HG03060 (cell line): ENCODE measurements around the gene PYROXD2.

Experiments
- ATAC-seq: cut with Tn5 transposase; IDR thresholded peaks from one replicate; pipeline ENCODE4 v1.9.1; 2021; ENCODE audit warnings: low read depth, moderate number of reproducible peaks; ENCODE audit not compliant: unreplicated experiment

The PYROXD2 gene

DNA sequence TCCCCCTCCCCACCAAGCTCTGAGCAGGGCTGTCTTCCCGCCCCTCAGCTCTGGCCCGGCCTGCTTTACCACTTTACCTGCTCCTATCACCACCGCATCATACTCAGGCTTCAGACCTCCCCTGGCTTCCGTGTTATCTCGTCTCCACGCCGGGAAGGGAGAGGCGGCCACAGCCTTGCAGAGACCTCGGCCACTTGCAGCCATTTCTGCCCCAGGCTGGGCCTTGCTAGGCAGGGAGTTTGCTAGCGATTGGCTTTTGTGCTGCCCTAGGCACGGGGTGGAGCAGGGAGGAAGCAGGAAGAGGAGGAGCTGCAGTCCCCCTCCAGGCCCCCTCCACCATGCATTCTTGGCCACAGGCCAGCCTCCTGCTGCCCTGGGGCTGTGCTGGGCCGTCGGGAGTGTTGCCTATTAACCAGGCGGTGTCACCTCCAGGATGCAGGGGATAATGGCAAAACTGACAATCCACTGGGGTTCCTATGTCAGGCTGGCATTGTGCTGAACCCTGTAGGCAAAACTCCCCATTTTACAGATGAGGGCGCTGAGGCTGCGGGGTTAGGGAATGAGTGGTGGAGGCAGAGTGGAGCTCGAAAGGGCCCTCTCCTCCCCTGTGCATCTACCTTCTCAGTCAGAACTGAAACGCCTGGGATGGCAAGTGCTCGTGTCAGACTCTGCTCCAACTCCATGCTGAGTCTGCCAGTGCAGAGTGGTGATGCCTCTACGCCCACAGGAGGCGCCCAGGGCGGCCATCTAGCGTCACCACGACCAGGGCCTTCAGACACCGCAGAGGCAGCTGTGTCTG lies at the start of gene PYROXD2:
Gene PYROXD2 (minus strand): TSS at position 251 of the 799 bp plus-strand sequence. CDS start 47 bp downstream, at position 204.
- ATAC-seq = no peak

DNA sequence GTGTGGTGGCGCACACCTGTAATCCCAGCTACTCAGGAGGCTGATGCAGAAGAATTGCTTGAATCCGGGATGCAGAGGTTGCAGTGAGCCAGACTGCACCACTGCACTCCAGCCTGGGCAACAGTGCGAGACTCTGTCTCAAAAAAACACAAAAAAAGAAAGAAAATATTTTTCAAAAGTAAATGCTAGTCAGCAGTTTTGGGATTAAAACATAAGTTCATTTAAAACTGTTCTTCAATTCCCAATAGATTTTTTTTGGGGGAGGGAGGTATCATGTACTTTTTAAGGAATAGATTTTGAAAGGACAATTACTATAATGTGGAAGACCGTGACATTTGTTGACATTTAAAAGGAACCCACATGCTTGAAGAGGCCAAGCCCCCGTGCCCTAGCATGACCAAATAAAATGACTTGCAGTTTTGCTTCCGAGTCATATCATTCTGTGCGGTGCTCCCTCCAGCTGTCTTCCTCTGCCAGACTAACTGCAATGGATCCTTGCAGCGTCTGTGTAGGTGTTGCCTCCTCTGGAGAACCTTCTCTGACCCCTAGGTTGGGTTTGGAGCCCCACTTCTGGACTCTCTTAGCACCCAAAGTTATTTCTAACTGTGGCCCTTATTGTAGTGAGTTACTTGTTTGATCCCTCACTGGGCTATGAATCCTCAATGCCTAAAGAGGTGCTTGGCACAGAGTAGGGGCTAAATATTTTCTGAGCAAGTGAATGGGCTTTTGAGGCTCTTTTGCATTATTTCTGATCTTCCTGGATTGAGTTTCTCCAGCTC lies 49.2 kb upstream of the PYROXD2 start:
- ATAC-seq = no peak

DNA sequence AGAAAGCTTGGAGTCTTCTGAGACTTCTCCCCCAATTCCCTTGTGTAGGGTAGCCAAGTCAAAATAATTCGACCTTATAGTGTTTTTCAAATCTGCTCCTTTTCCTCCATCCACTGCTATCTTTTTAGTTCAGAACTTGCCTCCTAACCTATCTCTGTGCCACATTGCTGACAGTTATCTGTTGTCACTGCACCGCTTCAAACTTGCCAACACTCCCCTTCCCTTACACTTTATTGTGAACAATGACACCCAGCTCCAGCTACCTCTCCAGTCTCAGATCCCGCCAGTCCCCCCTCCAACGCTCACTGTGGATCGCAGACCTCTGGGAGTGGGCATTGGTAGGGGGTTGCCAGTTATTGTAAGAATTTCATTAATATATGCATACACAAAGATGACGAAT lies 48.0 kb upstream of the PYROXD2 start:
- no peak for ATAC-seq

DNA sequence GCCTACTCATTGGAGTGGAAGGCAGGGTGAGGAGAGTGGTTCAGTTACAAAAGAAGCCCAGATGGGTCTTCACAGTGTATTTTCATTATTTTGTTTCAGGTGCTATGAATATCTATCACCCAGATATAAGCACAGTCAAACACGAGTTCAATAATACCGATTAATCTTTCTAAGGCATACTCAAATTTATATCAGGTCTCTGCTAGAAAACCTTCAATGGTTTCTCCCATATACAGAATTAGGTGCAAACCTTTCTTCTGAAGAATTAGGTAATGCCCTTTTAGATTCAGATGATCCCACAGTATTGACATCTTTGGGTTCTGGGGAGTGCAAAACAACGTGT lies 46.5 kb upstream of the PYROXD2 start:
- no peak for ATAC-seq

DNA sequence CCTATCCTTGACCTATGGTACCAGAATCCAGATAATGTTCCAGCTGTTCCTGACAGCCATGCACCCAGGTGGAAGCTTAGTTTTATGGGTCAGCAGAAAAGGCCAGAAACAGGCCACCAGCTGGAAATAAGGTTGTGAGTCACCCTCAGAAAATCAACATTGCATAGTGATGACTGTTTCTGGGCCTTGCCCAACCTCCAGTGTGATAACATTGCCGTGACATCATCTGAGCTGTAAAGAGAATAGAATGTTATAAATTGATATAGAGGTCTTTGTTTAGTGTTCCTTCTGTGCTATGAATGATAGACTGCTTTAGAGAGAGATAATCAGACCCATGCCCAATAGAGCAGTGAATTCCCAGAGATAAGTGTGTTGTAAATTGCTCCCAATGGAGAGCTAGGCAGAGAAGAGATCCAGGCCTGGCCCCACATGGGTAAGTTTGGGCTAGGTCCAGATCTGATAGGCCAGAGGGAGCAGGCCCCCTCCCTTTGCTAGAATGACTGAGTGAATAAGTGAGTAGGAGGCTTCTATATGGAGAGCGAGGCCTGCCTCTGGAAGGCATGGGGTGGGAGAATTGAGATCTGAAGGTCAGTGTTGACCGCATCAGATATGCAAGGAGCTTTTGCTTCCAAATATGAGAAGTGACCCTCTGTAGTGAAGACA lies 46.0 kb upstream of the PYROXD2 start:
- no peak for ATAC-seq

DNA sequence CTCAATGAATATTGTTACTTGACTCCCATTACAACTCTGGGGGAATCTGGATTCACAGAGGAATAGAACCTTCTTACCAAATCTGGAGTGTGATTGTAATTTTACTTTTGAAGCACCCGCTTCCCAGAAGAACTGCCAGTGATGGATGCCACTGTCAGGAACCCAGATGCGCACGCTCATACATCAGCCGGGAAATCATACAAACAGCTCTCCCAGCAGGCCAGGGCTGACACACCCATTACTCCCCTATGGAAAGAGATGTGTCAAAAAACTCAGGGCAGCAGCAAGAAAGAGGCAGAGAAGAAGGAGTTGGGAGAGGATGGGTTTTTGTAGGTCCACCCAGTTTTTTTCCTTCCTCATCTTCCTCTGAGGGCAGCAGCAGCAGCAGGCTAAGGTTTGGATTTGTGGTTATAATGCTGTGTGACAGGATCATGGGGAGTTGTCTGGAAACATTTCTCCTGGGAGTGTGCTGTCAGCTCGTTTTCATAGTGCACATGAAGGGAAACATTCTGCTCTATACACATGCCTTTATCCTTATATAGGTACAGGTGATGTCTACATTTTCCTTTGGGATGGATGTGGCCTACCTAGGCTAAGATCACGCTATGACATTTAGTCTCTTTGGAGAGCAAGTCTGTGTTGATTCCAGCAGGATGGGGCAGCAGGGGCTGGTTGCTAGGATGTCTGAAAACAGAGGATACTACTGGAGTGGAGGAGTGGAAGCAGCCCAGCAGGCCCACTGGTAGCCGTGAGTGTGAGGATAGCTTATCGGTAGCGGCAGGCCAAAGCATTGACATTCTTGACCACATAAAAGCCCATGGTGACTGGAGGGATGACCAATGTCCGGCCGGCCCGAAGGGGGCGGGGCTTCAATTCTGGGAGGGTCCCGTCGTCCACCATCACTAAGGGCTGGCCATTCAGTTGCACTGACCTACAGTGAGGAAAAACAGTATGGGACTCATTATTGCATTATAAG lies 44.1 kb upstream of the PYROXD2 start:
- no peak for ATAC-seq

DNA sequence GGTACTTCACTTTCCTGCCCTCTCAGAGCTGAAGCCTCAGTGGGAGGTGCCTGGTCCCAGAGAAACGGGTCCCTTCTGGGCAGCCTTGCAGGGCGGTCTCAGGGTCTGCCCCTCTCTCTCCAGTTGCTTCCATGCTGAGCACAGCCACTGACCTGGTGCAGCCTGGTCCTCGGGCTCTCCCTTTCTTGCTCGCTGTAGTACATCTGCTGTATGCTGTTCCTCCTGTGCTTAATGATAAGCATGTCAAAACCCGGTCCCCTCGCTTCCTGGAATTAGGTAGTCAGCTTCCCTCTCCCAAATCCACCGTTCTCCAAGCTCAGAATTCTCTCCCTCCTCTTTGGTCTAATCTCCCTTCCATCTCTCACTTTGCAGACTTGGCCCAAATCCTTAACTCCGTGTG lies 42.7 kb upstream of the PYROXD2 start:
- no peak for ATAC-seq

DNA sequence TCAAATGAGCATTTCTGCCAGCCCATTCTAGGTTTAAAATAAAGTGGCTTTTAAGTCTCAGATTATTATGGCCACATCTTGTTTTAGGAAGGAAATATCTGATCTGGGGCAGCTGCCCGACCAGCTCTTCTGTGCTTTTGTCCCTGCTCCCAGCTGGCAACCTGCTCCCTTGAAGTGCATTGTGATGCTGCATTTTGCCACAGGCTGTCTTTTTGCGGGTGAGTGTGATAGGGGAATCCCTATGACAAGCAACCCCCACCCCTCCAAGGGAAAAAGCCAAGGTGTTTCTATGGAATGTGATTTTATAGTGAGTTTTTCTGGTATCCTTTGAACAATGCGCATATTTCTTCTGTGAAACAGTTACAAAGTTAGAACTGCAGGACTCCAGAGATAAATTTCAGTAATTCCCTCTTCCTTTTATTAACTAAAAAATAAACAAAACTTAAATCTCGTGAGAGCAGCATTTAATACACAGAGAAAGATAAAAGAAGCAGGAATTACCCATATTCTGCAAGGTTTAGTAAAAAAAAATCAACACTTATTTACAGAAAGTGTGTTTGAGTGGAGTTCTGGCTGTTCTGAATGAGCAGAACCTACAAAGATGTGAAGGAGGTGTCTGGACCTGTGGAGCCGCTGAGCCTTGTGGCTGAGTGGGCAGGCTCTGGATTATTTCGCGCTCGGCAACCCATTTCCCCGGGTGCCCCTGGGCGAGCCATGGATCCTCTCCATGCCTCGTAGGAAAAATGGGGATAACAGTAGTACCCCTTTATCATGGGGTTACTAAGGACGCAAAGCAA lies 41.9 kb upstream of the PYROXD2 start:
- ATAC-seq = no peak

DNA sequence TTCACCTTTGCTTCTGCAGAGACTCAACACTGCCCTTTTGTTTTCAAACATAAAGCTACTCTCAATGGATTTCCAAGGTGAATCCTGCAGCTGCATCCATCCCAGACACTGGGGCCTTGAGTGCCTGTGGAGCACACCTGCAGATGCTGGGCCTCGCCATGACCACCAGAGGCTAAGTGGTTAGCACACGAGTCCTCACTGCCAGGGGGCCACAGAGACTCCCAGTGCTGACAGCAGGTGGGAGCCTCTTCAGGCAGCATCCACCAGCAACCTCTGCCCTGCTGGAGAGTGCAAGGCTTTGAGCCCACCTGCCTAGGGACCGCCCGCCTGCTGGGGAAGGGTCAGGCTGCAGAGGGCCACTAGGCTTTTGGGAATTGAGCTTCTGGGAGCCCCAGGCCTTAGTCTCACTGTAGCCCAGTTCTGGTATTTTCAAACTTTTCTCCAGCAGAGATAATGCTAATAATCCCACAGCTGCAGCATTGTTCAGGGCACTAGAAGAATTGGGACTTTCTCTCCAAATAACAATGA lies 41.1 kb upstream of the PYROXD2 start:
- ATAC-seq = no peak

DNA sequence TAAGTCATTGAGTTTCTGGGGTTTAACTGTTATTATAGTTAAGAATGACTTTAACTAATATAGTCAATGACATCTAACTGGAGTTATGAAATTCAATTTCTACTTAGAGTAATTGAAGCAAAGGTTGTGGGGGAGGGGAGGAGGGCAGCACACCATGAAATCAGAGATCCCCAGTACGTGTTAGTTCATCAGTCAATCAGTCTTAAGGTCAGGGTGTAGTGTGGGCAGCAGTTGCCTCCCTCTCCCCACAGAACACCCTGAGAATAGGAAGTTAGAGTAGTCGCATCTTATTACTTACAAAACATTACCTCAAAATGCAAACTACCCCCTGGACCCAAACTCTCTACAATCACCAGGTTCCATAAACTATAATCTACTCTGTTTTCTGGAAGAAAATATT lies 38.7 kb upstream of the PYROXD2 start:
- no peak for ATAC-seq

DNA sequence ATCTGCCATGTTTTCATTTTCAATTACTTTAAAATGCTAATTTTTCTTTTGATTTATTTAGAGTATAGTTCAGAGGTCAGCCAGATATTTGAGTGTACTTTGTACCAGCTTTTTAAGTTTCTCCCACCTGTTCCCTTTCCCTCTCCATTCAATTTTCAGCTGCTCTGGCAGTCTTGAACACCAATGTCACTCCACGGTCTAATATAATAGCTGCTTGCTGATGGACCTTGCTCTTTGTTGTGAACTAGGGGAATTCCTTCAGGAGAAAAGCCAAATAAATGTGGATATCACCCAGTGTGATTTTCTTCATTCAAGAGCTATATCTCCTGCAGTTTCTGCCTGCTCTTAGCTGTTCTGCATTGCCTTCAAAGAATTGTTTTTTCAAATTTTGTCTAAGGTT lies 35.6 kb upstream of the PYROXD2 start:
- no peak for ATAC-seq

DNA sequence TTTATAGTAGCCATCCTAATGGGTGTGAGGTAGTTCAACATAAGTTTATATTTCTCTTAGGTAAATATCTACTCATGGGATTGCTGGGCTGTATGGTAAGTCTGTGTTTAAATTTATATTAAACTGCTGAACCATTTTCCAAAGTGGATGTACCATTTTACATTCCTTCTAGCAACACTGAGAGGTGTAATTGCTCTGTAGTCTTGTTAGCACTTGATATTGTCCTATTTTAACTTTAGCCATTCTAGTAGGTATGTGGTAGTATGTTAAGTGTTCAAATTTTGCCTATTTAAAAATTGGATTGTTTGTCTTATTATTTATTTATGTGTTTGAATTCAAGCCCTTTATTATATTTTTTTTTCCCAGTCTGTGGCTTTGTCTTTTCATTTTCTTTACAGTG lies 34.3 kb upstream of the PYROXD2 start:
- no peak for ATAC-seq

DNA sequence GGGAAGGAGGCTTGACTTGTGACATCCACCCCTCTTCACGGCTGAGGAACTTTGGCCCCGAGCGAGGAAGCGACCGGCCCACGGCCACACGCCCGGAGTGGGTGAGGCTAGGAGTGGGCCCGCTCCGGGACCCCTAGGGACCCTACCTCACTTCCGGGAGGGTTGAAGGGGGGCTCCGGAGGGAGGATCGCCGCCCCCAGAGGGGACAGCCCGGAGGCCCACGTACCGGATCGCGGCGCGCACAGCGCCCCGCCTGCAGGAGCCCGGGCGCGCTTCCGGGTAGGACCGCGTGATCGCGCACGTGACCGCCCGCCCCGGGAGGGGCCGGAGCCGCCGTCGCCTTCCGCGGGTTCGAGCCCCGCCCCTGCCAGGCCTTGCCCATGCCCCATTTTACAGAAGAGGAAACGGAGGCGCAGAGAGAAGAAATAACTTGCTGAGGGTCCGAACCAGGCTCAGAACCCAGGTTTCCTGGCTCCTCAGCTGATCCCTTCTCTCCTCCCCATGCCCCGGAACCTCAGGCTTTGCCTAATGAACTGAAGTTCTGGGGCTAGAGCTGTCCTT lies 31.8 kb upstream of the PYROXD2 start, which contains the start of gene HPS1:
Gene HPS1 (minus strand): TSS at position 275 of the 561 bp plus-strand sequence. CDS start 3,695 bp downstream, outside the sequence.
- ATAC-seq = peak; percentile 53

DNA sequence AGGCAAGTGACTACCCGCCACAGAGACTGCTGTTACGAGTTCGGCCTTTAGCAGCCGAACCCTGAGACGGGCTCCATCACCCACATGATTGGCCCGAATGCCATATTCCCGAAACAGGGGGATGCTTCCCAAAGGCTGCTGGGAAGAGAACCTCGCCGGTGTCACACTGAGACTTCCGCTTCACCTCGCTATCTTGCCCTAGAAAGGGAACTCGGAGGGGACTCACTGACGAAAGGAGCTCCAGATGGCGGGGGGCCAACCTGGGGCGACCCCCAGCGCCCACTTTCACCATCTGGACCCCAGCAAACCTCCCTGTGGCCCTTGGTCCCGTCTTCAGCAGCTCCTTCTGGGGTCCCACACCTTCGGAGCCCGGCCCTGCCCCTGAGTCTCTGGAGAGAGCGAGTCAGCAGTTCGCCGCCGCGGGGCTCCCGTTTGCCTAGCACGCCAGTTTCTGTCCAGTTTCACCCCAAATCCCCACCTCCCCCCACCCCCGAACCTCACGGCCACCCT lies 31.2 kb upstream of the PYROXD2 start:
- ATAC-seq = peak; percentile 12

DNA sequence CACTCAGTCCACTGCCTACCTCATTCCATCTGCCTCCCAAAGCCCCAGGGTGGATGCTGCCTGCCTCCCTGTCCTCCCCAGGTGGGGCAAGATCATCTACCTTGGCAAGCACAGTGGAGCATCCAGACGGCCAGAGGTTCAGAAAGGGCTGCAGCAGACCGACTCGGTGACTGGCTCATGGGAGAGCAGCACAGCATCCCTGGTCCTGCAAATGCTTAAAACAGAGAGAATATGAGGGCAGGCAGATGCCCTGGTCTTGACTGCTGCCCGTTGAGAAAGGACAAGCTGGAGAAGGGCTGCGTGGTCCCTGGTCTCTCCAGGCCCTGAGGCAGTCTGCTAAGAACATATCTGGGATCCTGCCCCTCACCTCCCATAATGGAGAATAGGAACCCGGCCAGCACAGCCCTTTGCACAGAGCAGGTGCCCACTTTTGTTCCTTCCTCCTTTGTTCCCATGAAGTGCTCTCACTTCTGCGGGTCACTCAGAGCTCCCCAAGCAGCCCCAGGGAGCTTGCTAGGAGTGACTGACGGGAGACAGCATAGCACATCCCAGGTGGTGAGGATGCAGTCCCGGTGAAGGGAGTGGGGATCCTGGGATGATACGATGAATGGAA lies 30.3 kb upstream of the PYROXD2 start:
- ATAC-seq = no peak

DNA sequence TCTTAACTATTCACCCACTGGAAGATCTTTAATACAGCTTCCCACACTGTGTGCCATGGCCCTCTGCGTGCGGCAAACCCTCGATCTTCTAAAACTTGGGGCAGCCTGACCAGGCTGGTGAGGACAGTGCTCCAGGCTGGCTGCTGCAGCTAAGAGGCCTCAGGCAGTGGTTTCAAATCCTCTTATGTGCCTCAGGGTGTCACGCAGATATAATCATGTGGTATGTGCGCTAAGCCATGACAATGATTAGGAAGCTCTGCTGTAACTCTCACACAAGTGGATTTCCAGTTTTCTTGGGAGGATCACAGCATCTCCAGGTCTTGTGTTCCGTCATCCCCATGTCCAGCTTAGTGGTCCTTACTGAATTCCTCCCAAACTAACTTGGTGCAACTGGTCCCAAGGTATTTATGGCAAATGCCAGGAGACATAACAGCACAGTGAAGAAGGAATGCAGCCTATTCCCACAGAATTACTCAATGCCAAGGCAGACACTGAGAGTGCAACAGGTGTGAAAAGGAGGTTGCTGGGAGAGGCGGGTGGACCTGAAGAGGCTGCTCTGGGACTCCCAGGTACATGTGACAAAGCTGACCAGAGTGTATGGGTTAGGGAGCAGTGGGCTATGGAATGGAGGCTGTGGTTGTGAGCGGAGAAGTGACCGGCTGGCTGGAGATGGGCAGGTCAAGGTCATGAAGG lies 29.5 kb upstream of the PYROXD2 start:
- no peak for ATAC-seq

DNA sequence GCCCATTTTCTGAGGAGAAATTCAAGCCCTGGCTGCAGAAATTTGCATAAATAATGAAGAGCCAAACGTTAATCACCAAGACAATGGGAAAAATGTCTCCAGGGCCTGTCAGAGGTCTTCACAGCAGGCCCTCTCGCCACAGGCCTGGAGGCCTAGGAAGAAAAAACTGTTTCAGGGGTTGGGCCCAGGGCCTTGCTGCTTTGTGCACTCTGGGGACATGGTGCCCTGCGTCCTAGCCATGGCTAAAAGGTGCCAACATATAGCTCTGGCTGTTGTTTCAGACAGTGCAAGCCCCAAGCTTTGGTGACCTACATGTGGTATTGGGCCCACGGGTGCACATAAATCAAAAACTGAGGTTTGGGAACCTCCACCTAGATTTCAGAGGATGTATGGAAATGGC lies 23.7 kb upstream of the PYROXD2 start:
- ATAC-seq = no peak

DNA sequence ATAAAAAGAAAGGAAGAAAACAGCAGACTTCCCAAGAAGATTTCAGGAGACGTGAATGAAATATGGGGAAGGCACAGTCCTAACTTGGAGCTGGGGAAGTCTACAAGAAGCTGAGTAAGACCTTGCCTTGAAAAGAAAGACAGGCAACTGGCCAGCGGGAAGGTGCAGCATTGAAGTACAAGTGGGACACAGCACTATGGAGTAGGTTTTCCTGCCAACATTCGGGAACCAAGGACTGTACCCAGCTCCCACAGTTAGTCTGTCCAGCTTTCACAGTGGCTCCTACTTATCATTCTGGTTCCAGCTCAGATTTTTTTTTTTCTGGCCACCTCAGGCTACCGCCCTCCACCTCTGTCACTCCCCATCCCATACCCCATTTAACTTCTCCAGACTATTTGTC lies 21.7 kb upstream of the PYROXD2 start:
- no peak for ATAC-seq
